HEK293 (cell line): ENCODE data around the gene GALNS.

ENCODE experiments used
- AEBP2 ChIP-seq: fragments of 450-650 bp; formaldehyde crosslinking; IDR thresholded peaks from 2 replicates; pipeline ENCODE4 v1.5.1; 2016; ENCODE audit warnings: missing biosample characterization, missing genetic modification characterization, borderline replicate concordance
- GFI1B ChIP-seq: fragments of 450-650 bp; formaldehyde crosslinking; IDR thresholded peaks from 2 replicates; pipeline ENCODE4 v1.5.1; 2016; ENCODE audit warnings: missing biosample characterization, missing genetic modification characterization
- GLI4 ChIP-seq: fragments of 450-650 bp; formaldehyde crosslinking; IDR thresholded peaks from 2 replicates; pipeline ENCODE4 v1.5.1; 2016; ENCODE audit warnings: missing biosample characterization, missing genetic modification characterization
- HOXA7 ChIP-seq: sonication (generic); formaldehyde crosslinking; IDR thresholded peaks from 2 replicates; pipeline ENCODE4 v1.8.1; 2022; ENCODE audit warnings: missing genetic modification reagents, borderline replicate concordance
- HOXC10 ChIP-seq: sonication (generic); formaldehyde crosslinking; IDR thresholded peaks from 2 replicates; pipeline ENCODE4 v1.8.1; 2023; ENCODE audit warnings: mild to moderate bottlenecking, missing genetic modification reagents
- PRDM10 ChIP-seq: fragments of 450-650 bp; formaldehyde crosslinking; IDR thresholded peaks from 2 replicates; pipeline ENCODE4 v1.5.1; 2016; ENCODE audit warnings: missing biosample characterization, missing genetic modification characterization
- PRDM4 ChIP-seq: fragments of 450-650 bp; formaldehyde crosslinking; IDR thresholded peaks from 2 replicates; pipeline ENCODE4 v1.5.1; 2017; ENCODE audit warnings: missing biosample characterization, missing genetic modification characterization
- SCRT2 ChIP-seq: fragments of 450-650 bp; formaldehyde crosslinking; IDR thresholded peaks from 2 replicates; pipeline ENCODE4 v1.5.1; 2016; ENCODE audit warnings: missing biosample characterization, missing genetic modification characterization
- SP3 ChIP-seq: fragments of 450-650 bp; formaldehyde crosslinking; IDR thresholded peaks from 2 replicates; pipeline ENCODE4 v1.5.1; 2016; ENCODE audit warnings: missing biosample characterization, missing genetic modification characterization
- SP7 ChIP-seq: fragments of 450-650 bp; formaldehyde crosslinking; IDR thresholded peaks from 2 replicates; pipeline ENCODE4 v1.5.1; 2016; ENCODE audit warnings: missing biosample characterization, missing genetic modification characterization
- YY2 ChIP-seq: fragments of 450-650 bp; formaldehyde crosslinking; IDR thresholded peaks from 2 replicates; pipeline ENCODE4 v1.5.1; 2016; ENCODE audit warnings: missing biosample characterization, missing genetic modification characterization
- ZNF140 ChIP-seq: fragments of 450-650 bp; formaldehyde crosslinking; IDR thresholded peaks from 2 replicates; pipeline ENCODE4 v1.5.1; 2016; ENCODE audit warnings: missing biosample characterization, missing genetic modification characterization
- ZNF18 ChIP-seq: fragments of 450-650 bp; formaldehyde crosslinking; IDR thresholded peaks from 2 replicates; pipeline ENCODE4 v1.5.1; 2016; ENCODE audit warnings: missing biosample characterization, missing genetic modification characterization
- ZNF214 ChIP-seq: fragments of 450-650 bp; formaldehyde crosslinking; IDR thresholded peaks from 2 replicates; pipeline ENCODE4 v1.5.1; 2017; ENCODE audit warnings: missing biosample characterization, mild to moderate bottlenecking, missing genetic modification characterization, borderline replicate concordance
- ZNF221 ChIP-seq: fragments of 450-650 bp; formaldehyde crosslinking; IDR thresholded peaks from 2 replicates; pipeline ENCODE4 v1.5.1; 2017; ENCODE audit warnings: missing biosample characterization, missing genetic modification characterization, borderline replicate concordance
- ZNF248 ChIP-seq: fragments of 450-650 bp; formaldehyde crosslinking; IDR thresholded peaks from 2 replicates; pipeline ENCODE4 v1.5.1; 2017; ENCODE audit warnings: missing biosample characterization, missing genetic modification characterization
- ZNF280D ChIP-seq: fragments of 450-650 bp; formaldehyde crosslinking; IDR thresholded peaks from 2 replicates; pipeline ENCODE4 v1.5.1; 2016; ENCODE audit warnings: missing biosample characterization, missing genetic modification characterization
- ZNF324 ChIP-seq: fragments of 450-650 bp; formaldehyde crosslinking; IDR thresholded peaks from 2 replicates; pipeline ENCODE4 v1.5.1; 2016; ENCODE audit warnings: missing biosample characterization, missing genetic modification characterization
- ZNF548 ChIP-seq: fragments of 450-650 bp; formaldehyde crosslinking; IDR thresholded peaks from 2 replicates; pipeline ENCODE4 v1.5.1; 2016; ENCODE audit warnings: missing biosample characterization, missing genetic modification characterization
- ZNF549 ChIP-seq: fragments of 450-650 bp; IDR thresholded peaks from 2 replicates; pipeline ENCODE4 v1.5.1; 2018; ENCODE audit warnings: missing biosample characterization, missing genetic modification characterization, mild to moderate bottlenecking, inconsistent platforms, moderate library complexity
- ZNF571 ChIP-seq: fragments of 450-650 bp; formaldehyde crosslinking; IDR thresholded peaks from 2 replicates; pipeline ENCODE4 v1.5.0; 2017; ENCODE audit warnings: missing biosample characterization, missing genetic modification characterization
- ZNF677 ChIP-seq: fragments of 450-650 bp; IDR thresholded peaks from 2 replicates; pipeline ENCODE4 v1.5.0; 2018; ENCODE audit warnings: missing biosample characterization, mild to moderate bottlenecking, missing genetic modification characterization, moderate library complexity
- ZNF768 ChIP-seq: fragments of 450-650 bp; formaldehyde crosslinking; IDR thresholded peaks from 2 replicates; pipeline ENCODE4 v1.5.1; 2018; ENCODE audit warnings: missing biosample characterization, mild to moderate bottlenecking, missing genetic modification characterization
- ZNF830 ChIP-seq: fragments of 450-650 bp; IDR thresholded peaks from 2 replicates; pipeline ENCODE4 v1.5.0; 2018; ENCODE audit warnings: missing biosample characterization, missing genetic modification characterization, low read depth, mild to moderate bottlenecking, moderate library complexity
- ZNF843 ChIP-seq: fragments of 450-650 bp; formaldehyde crosslinking; IDR thresholded peaks from 2 replicates; pipeline ENCODE4 v1.5.1; 2016; ENCODE audit warnings: missing biosample characterization, missing genetic modification characterization

GALNS gene

GRCh38 chr16:88809068-88809675, 47.6 kb downstream of the GALNS start (continued):
- TF ChIP-seq ZNF214 (tag by site-specific recombination) (no peak), ZNF221 (tag by site-specific recombination) (no peak), ZNF549 (tag by site-specific recombination) (no peak), AEBP2 (tag by site-specific recombination) (no peak), ZNF140 (tag by site-specific recombination) (no peak), SP3 (tag by site-specific recombination) (no peak), ZNF548 (tag by site-specific recombination) (no peak), GFI1B (tag by site-specific recombination) (no peak), ZNF324 (tag by site-specific recombination) (no peak), ZNF843 (tag by site-specific recombination) (0 out of 2 replicates have a peak, but pooled peaks have one; percentile 10), ZNF830 (tag by site-specific recombination) (no peak), ZNF248 (no peak), ZNF571 (tag by site-specific recombination) (no peak), HOXC10 (no peak), PRDM4 (tag by site-specific recombination) (no peak; the same call in 1 of the 2 replicates), ZNF280D (no peak), ZNF768 (tag by site-specific recombination) (no peak), HOXA7 (CRISPR knock-in tag) (no peak), PRDM10 (tag by site-specific recombination) (peak; percentile 88), SP7 (tag by site-specific recombination) (no peak), ZNF677 (no peak), GLI4 (tag by site-specific recombination) (no peak), YY2 (tag by site-specific recombination) (no peak), SCRT2 (tag by site-specific recombination) (no peak), ZNF18 (tag by site-specific recombination) (no peak; the same call in none of the 2 replicates)
